ENCODE data around the gene CAMK1. TPM values are rescaled to one million over a fixed set of nuclear protein-coding genes. Genes with fewer than 3 reads are reported as not detected.

CAMK1 gene
- polyA plus RNA-seq, 4 donors = 10.1 to 22.5 (median 19.4) TPM

- Histone ChIP-seq H3K36me3 (ENCODE audit: control insufficient read depth in 3 of 3, insufficient read depth in 2 of 3, low read depth in 1 of 3, low read length in 3 of 3) (peaks cover 12 to 66% (median 14%) of the 10 kb centered on the region in 3 donors), H3K4me1 (ENCODE audit: control insufficient read depth in 3 of 3, insufficient read depth in 2 of 3, low read depth in 1 of 3, low read length in 2 of 3) (peaks cover 0 to 15% (median 3%) of the 10 kb centered on the region in 3 donors)
- 0 to 1% (median 0%) methylated on average over 57 to 60 of the region's 60 CpGs for WGBS, 3 donors
Measured at GRCh38 chr3:9749645-9750555, 19.8 kb downstream of the CAMK1 start, which contains the start of gene OGG1. TSS of gene OGG1 (plus strand) at chr3:9749952. CDS start at chr3:9750287, 335 bp downstream.

GRCh38 chr3:9749296-9749644, 20.5 kb downstream of the CAMK1 start:
- peaks cover 11 to 66% (median 15%) of the 10 kb centered on the region in 3 donors for H3K36me3 ChIP-seq (ENCODE audit: control insufficient read depth in 3 of 3, insufficient read depth in 2 of 3, low read depth in 1 of 3, low read length in 3 of 3)
- peak overlapping the region; percentile 72 to 89 (median 84) for H3K27ac ChIP-seq (ENCODE audit: low read depth in 1 of 3, low read length in 2 of 3)
- H3K9me3 ChIP-seq (ENCODE audit: control insufficient read depth in 2 of 2, insufficient read depth in 1 of 2, low read depth in 1 of 2, low read length in 1 of 2) = no peaks in the 10 kb centered on the region
- no peak for FAIRE-seq
- H3K27me3 ChIP-seq (ENCODE audit: control insufficient read depth in 3 of 3, insufficient read depth in 3 of 3, low read length in 3 of 3) = no peaks in the 10 kb centered on the region
- H3K4me3 ChIP-seq (ENCODE audit: low read depth in 1 of 3, low read length in 3 of 3) = peak overlapping the region; percentile 37 to 72 (median 60)
- DNase-seq = no peak
- peaks cover 0 to 15% (median 3%) of the 10 kb centered on the region in 3 donors for H3K4me1 ChIP-seq (ENCODE audit: control insufficient read depth in 3 of 3, insufficient read depth in 2 of 3, low read depth in 1 of 3, low read length in 2 of 3)
- 1 to 10% (median 8%) methylated on average over 19 of the region's 19 CpGs for WGBS, 3 donors

More at GRCh38 chr3:9749645-9750555, 19.8 kb downstream of the CAMK1 start, which contains the start of gene OGG1:
- Histone ChIP-seq H3K9me3 (ENCODE audit: control insufficient read depth in 2 of 2, insufficient read depth in 1 of 2, low read depth in 1 of 2, low read length in 1 of 2) (no peaks in the 10 kb centered on the region), H3K27ac (ENCODE audit: low read depth in 1 of 3, low read length in 2 of 3) (peak within 1 kb of the TSS; percentile 72 to 92 (median 89)), H3K27me3 (ENCODE audit: control insufficient read depth in 3 of 3, insufficient read depth in 3 of 3, low read length in 3 of 3) (no peaks in the 10 kb centered on the region), H3K4me3 (ENCODE audit: low read depth in 1 of 3, low read length in 3 of 3) (peak within 1 kb of the TSS; percentile 37 to 72 (median 60))
- FAIRE-seq (no peak), DNase-seq (peak; percentile 99)

GRCh38 chr3:9748031-9748430, 21.7 kb downstream of the CAMK1 start:
- H3K4me1 ChIP-seq (ENCODE audit: control insufficient read depth in 3 of 3, insufficient read depth in 2 of 3, low read depth in 1 of 3, low read length in 2 of 3) = peaks cover 0 to 15% (median 3%) of the 10 kb centered on the region in 3 donors
- FAIRE-seq (no peak), DNase-seq (peak in 1 of 2 donors; percentile 63)
- H3K27me3 ChIP-seq (ENCODE audit: control insufficient read depth in 3 of 3, insufficient read depth in 3 of 3, low read length in 3 of 3) = no peaks in the 10 kb centered on the region
- peak overlapping the region in 1 of 3 donors; percentile 89 for H3K27ac ChIP-seq (ENCODE audit: low read depth in 1 of 3, low read length in 2 of 3)
- H3K4me3 ChIP-seq (ENCODE audit: low read depth in 1 of 3, low read length in 3 of 3) = no peak overlapping the region
- WGBS, 3 donors = 91 to 96% (median 94%) methylated on average over 2 of the region's 2 CpGs
- H3K36me3 ChIP-seq (ENCODE audit: control insufficient read depth in 3 of 3, insufficient read depth in 2 of 3, low read depth in 1 of 3, low read length in 3 of 3) = peaks cover 11 to 70% (median 25%) of the 10 kb centered on the region in 3 donors
- no peaks in the 10 kb centered on the region for H3K9me3 ChIP-seq (ENCODE audit: control insufficient read depth in 2 of 2, insufficient read depth in 1 of 2, low read depth in 1 of 2, low read length in 1 of 2)

- peaks cover 0 to 15% (median 3%) of the 10 kb centered on the region in 3 donors for H3K4me1 ChIP-seq (ENCODE audit: control insufficient read depth in 3 of 3, insufficient read depth in 2 of 3, low read depth in 1 of 3, low read length in 2 of 3)
- H3K4me3 ChIP-seq (ENCODE audit: low read depth in 1 of 3, low read length in 3 of 3) = no peak overlapping the region
- no peaks in the 10 kb centered on the region for H3K9me3 ChIP-seq (ENCODE audit: control insufficient read depth in 2 of 2, insufficient read depth in 1 of 2, low read depth in 1 of 2, low read length in 1 of 2)
- 86 to 96% (median 91%) methylated on average over 8 of the region's 8 CpGs for WGBS, 3 donors
- H3K36me3 ChIP-seq (ENCODE audit: control insufficient read depth in 3 of 3, insufficient read depth in 2 of 3, low read depth in 1 of 3, low read length in 3 of 3) = peaks cover 11 to 70% (median 28%) of the 10 kb centered on the region in 3 donors
- peak in 1 of 2 donors; percentile 79 for DNase-seq
- peak overlapping the region in 1 of 3 donors; percentile 76 for H3K27ac ChIP-seq (ENCODE audit: low read depth in 1 of 3, low read length in 2 of 3)
- H3K27me3 ChIP-seq (ENCODE audit: control insufficient read depth in 3 of 3, insufficient read depth in 3 of 3, low read length in 3 of 3) = no peaks in the 10 kb centered on the region
- no peak for FAIRE-seq
Measured at GRCh38 chr3:9747267-9747666, 22.5 kb downstream of the CAMK1 start.

GRCh38 chr3:9746330-9746729, 23.4 kb downstream of the CAMK1 start:
- WGBS, 3 donors = 69 to 89% (median 81%) methylated on average over 5 of the region's 5 CpGs
- FAIRE-seq (no peak), DNase-seq (no peak)
- Histone ChIP-seq H3K4me1 (ENCODE audit: control insufficient read depth in 3 of 3, insufficient read depth in 2 of 3, low read depth in 1 of 3, low read length in 2 of 3) (peaks cover 0 to 13% (median 3%) of the 10 kb centered on the region in 3 donors), H3K27me3 (ENCODE audit: control insufficient read depth in 3 of 3, insufficient read depth in 3 of 3, low read length in 3 of 3) (no peaks in the 10 kb centered on the region), H3K27ac (ENCODE audit: low read depth in 1 of 3, low read length in 2 of 3) (peak overlapping the region in 1 of 3 donors; percentile 49), H3K36me3 (ENCODE audit: control insufficient read depth in 3 of 3, insufficient read depth in 2 of 3, low read depth in 1 of 3, low read length in 3 of 3) (peaks cover 11 to 70% (median 33%) of the 10 kb centered on the region in 3 donors), H3K9me3 (ENCODE audit: control insufficient read depth in 2 of 2, insufficient read depth in 1 of 2, low read depth in 1 of 2, low read length in 1 of 2) (no peaks in the 10 kb centered on the region), H3K4me3 (ENCODE audit: low read depth in 1 of 3, low read length in 3 of 3) (no peak overlapping the region)

GRCh38 chr3:9745521-9745920, 24.2 kb downstream of the CAMK1 start:
- DNase-seq = no peak
- Histone ChIP-seq H3K4me1 (ENCODE audit: control insufficient read depth in 3 of 3, insufficient read depth in 2 of 3, low read depth in 1 of 3, low read length in 2 of 3) (peaks cover 0 to 12% (median 0%) of the 10 kb centered on the region in 3 donors), H3K9me3 (ENCODE audit: control insufficient read depth in 2 of 2, insufficient read depth in 1 of 2, low read depth in 1 of 2, low read length in 1 of 2) (no peaks in the 10 kb centered on the region), H3K4me3 (ENCODE audit: low read depth in 1 of 3, low read length in 3 of 3) (no peak overlapping the region), H3K27ac (ENCODE audit: low read depth in 1 of 3, low read length in 2 of 3) (no peak overlapping the region), H3K27me3 (ENCODE audit: control insufficient read depth in 3 of 3, insufficient read depth in 3 of 3, low read length in 3 of 3) (no peaks in the 10 kb centered on the region), H3K36me3 (ENCODE audit: control insufficient read depth in 3 of 3, insufficient read depth in 2 of 3, low read depth in 1 of 3, low read length in 3 of 3) (peaks cover 11 to 77% (median 33%) of the 10 kb centered on the region in 3 donors)
- WGBS, 3 donors = 92 to 94% (median 92%) methylated on average over 12 of the region's 12 CpGs
- no peak for FAIRE-seq

- no peak for FAIRE-seq
- 94 to 98% (median 96%) methylated on average over 13 of the region's 13 CpGs for WGBS, 3 donors
Measured at GRCh38 chr3:9744162-9744561, 25.6 kb downstream of the CAMK1 start.

GRCh38 chr3:9743548-9743947, 26.2 kb downstream of the CAMK1 start:
- Histone ChIP-seq H3K36me3 (ENCODE audit: control insufficient read depth in 3 of 3, insufficient read depth in 2 of 3, low read depth in 1 of 3, low read length in 3 of 3) (peaks cover 15 to 94% (median 41%) of the 10 kb centered on the region in 3 donors), H3K4me1 (ENCODE audit: control insufficient read depth in 3 of 3, insufficient read depth in 2 of 3, low read depth in 1 of 3, low read length in 2 of 3) (peaks cover 0 to 7% (median 0%) of the 10 kb centered on the region in 3 donors), H3K27me3 (ENCODE audit: control insufficient read depth in 3 of 3, insufficient read depth in 3 of 3, low read length in 3 of 3) (no peaks in the 10 kb centered on the region), H3K27ac (ENCODE audit: low read depth in 1 of 3, low read length in 2 of 3) (no peak overlapping the region), H3K4me3 (ENCODE audit: low read depth in 1 of 3, low read length in 3 of 3) (no peak overlapping the region), H3K9me3 (ENCODE audit: control insufficient read depth in 2 of 2, insufficient read depth in 1 of 2, low read depth in 1 of 2, low read length in 1 of 2) (no peaks in the 10 kb centered on the region)
- no peak for FAIRE-seq
- 95 to 98% (median 95%) methylated on average over 18 of the region's 18 CpGs for WGBS, 3 donors
- DNase-seq = no peak

More at GRCh38 chr3:9744162-9744561, 25.6 kb downstream of the CAMK1 start:
- H3K27ac ChIP-seq (ENCODE audit: low read depth in 1 of 3, low read length in 2 of 3) = no peak overlapping the region
- peaks cover 0 to 11% (median 0%) of the 10 kb centered on the region in 3 donors for H3K4me1 ChIP-seq (ENCODE audit: control insufficient read depth in 3 of 3, insufficient read depth in 2 of 3, low read depth in 1 of 3, low read length in 2 of 3)
- no peak overlapping the region for H3K4me3 ChIP-seq (ENCODE audit: low read depth in 1 of 3, low read length in 3 of 3)
- no peaks in the 10 kb centered on the region for H3K27me3 ChIP-seq (ENCODE audit: control insufficient read depth in 3 of 3, insufficient read depth in 3 of 3, low read length in 3 of 3)
- no peak for DNase-seq
- H3K9me3 ChIP-seq (ENCODE audit: control insufficient read depth in 2 of 2, insufficient read depth in 1 of 2, low read depth in 1 of 2, low read length in 1 of 2) = no peaks in the 10 kb centered on the region
- peaks cover 11 to 91% (median 41%) of the 10 kb centered on the region in 3 donors for H3K36me3 ChIP-seq (ENCODE audit: control insufficient read depth in 3 of 3, insufficient read depth in 2 of 3, low read depth in 1 of 3, low read length in 3 of 3)

Measured in small intestine (tissue), 7 donors.